PC-9 (cell line): Measurements from ENCODE around the gene NMRAL1. TPM values are rescaled to one million over a fixed set of nuclear protein-coding genes. Genes with fewer than 3 reads are reported as not detected.

Source experiments
- BruUV-seq: library from RNA; stranded (reverse); fragments of 400-500 nt; replicated peaks from 2 replicates; lab custom pipeline; 2021; lab: Mats Ljungman, UMichigan
- CTCF ChIA-PET: fragments of 300-600 bp; sonication (Branson Sonifier 250); formaldehyde crosslinking; loops from one replicate; lab custom pipeline; 2022; ENCODE audit warnings: antibody characterized with exemption; lab: Charles Lee
- POLR2A ChIA-PET: fragments of 300-600 bp; sonication (Branson Sonifier 250); formaldehyde crosslinking; loops from one replicate; lab custom pipeline; 2022; ENCODE audit warnings: antibody characterized with exemption; ENCODE audit not compliant: unreplicated experiment; lab: Charles Lee
- DNase-seq, 2 experiments: peaks; one replicate each; pipeline versions ENCODE4 v3.0.0 to v3.0.0-alpha.2; 2015 to 2022; ENCODE audit warnings: mixed read lengths in 1 of 2
- H2AFZ ChIP-seq: fragments of 200-600 bp; sonication (generic); 2 replicates; pipeline ENCODE4 v1.8.1; 2017; ENCODE audit warnings: antibody characterized with exemption
- H3F3A ChIP-seq: fragments of 200-600 bp; sonication (generic); 2 replicates; pipeline ENCODE4 v1.8.1; 2017; ENCODE audit warnings: antibody characterized with exemption, mild to moderate bottlenecking, low read depth; ENCODE audit not compliant: insufficient read depth
- H3K27ac ChIP-seq: fragments of 200-600 bp; sonication (generic); 2 replicates; pipeline ENCODE4 v1.6.1; 2016; ENCODE audit warnings: mixed run types
- H3K27me3 ChIP-seq: fragments of 200-600 bp; sonication (generic); 2 replicates; pipeline ENCODE4 v1.6.1; 2016; ENCODE audit warnings: low read depth, mixed run types; ENCODE audit not compliant: insufficient read depth
- H3K36me3 ChIP-seq: fragments of 200-600 bp; sonication (generic); 2 replicates; pipeline ENCODE4 v1.6.1; 2016; ENCODE audit warnings: low read depth, mixed run types
- H3K4me1 ChIP-seq: fragments of 200-600 bp; sonication (generic); replicated peaks from 2 replicates; pipeline ENCODE4 v1.6.1; 2016; ENCODE audit warnings: mixed run types; ENCODE audit not compliant: insufficient read depth
- H3K4me2 ChIP-seq: fragments of 200-600 bp; sonication (generic); 2 replicates; pipeline ENCODE4 v1.6.1; 2017; ENCODE audit warnings: mixed run types
- H3K4me3 ChIP-seq: fragments of 200-600 bp; sonication (generic); 2 replicates; pipeline ENCODE4 v1.6.1; 2016; ENCODE audit warnings: mixed run types
- H3K79me2 ChIP-seq: fragments of 200-600 bp; sonication (generic); 2 replicates; pipeline ENCODE4 v1.6.1; 2017; ENCODE audit warnings: low read depth, mixed run types
- H3K9me2 ChIP-seq: fragments of 200-600 bp; sonication (generic); 2 replicates; pipeline ENCODE4 v1.8.1; 2017; ENCODE audit warnings: mild to moderate bottlenecking; ENCODE audit not compliant: insufficient read depth
- H3K9me3 ChIP-seq: fragments of 200-600 bp; sonication (generic); 2 replicates; pipeline ENCODE4 v1.8.1; 2016; ENCODE audit warnings: low read depth; ENCODE audit not compliant: insufficient read depth
- H4K20me1 ChIP-seq: fragments of 200-600 bp; sonication (generic); 2 replicates; pipeline ENCODE4 v1.8.1; 2017; ENCODE audit not compliant: insufficient read depth
- EZH2 ChIP-seq: fragments of 200-600 bp; sonication (generic); IDR thresholded peaks from 2 replicates; pipeline ENCODE4 v1.8.0; 2017; ENCODE audit warnings: antibody characterized with exemption, low read depth
- intact Hi-C: fragments of 100-400 bp; cut with micrococcal nuclease; formaldehyde crosslinking; loops from one replicate; pipeline ENCODE4 v1.10.0; 2022; ENCODE audit not compliant: unreplicated experiment
- total RNA-seq: library from RNA; stranded (reverse); gene quantifications from 2 replicates; pipeline ENCODE4 v1.2.3, GENCODE V29; 2021
- TF ChIP-seq, protein P1 (sequence below): fragments of 200-600 bp; sonication (generic); conservative IDR thresholded peaks from 2 replicates; pipeline ENCODE4 v1.6.1; 2017; ENCODE audit warnings: mixed run types, antibody characterized with exemption, mild to moderate bottlenecking, moderate library complexity

The NMRAL1 gene
- total RNA-seq, 1 experiment from 2014 or later = 118 TPM

DNA sequence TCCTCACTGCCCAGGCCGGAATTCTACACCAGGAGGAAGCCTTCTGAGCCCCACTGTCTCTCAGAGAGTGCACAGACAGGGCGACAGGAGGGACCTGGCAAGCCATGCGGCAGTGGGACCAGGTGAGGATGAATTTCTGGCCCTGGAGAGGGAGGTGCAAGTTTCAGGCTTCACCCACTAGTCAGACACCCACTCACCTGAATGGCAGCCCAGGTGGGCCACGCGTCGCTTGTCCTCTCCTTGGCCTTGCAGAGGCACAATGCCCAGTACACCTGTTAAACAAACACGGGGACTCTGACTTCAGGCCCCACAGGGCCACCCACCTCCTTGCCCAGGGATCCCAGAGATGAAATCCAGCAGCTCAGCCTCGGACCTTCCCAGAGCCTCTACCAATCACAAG, 62.3 kb downstream of the NMRAL1 start:
- H3K79me2 ChIP-seq = peaks cover 22% of the 10 kb centered on the region
- BruUV-seq = no TSS peak
- H3K9me2 ChIP-seq = no peaks in the 10 kb centered on the region
- peaks cover 9% of the 10 kb centered on the region; the same call in 1 of the 2 replicates for H4K20me1 ChIP-seq
- H3K36me3 ChIP-seq = no peaks in the 10 kb centered on the region
- no peak for DNase-seq
- no peaks in the 10 kb centered on the region for H3K9me3 ChIP-seq
- intact Hi-C loops = loop anchor here (10.0 kb wide), 1 partner anchor 203 kb away; the partner anchor contains the start of gene UBALD1
- H3F3A ChIP-seq = peaks cover 12% of the 10 kb centered on the region; the same call in 1 of the 2 replicates
- no peaks in the 10 kb centered on the region for H3K27me3 ChIP-seq
- peaks cover 7% of the 10 kb centered on the region for H3K4me1 ChIP-seq
- ChIA-PET CTCF (no interaction called here), POLR2A (no interaction called here)
- H3K27ac ChIP-seq = no peak overlapping the region
- no peak overlapping the region for H3K4me2 ChIP-seq
- no peak overlapping the region for H2AFZ ChIP-seq
- TF ChIP-seq, protein P1, sequence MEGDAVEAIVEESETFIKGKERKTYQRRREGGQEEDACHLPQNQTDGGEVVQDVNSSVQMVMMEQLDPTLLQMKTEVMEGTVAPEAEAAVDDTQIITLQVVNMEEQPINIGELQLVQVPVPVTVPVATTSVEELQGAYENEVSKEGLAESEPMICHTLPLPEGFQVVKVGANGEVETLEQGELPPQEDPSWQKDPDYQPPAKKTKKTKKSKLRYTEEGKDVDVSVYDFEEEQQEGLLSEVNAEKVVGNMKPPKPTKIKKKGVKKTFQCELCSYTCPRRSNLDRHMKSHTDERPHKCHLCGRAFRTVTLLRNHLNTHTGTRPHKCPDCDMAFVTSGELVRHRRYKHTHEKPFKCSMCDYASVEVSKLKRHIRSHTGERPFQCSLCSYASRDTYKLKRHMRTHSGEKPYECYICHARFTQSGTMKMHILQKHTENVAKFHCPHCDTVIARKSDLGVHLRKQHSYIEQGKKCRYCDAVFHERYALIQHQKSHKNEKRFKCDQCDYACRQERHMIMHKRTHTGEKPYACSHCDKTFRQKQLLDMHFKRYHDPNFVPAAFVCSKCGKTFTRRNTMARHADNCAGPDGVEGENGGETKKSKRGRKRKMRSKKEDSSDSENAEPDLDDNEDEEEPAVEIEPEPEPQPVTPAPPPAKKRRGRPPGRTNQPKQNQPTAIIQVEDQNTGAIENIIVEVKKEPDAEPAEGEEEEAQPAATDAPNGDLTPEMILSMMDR = no peak
- TF ChIP-seq EZH2 = no peak
- no peak overlapping the region for H3K4me3 ChIP-seq

Other genes starting within 250 kb of the NMRAL1 start
- not detected in 2 replicates for gene SRL, start 232.5 kb downstream of the NMRAL1 start, total RNA-seq
- 25.0 and 34.8 TPM in 2 replicates for gene TFAP4, start 201.6 kb downstream of the NMRAL1 start, total RNA-seq
- 44.2 and 48.3 TPM in 2 replicates for gene GLIS2, start 158.6 kb downstream of the NMRAL1 start, total RNA-seq
- 95.9 and 110 TPM in 2 replicates for gene PAM16, start 123.3 kb downstream of the NMRAL1 start, total RNA-seq
- 45.3 and 49.8 TPM in 2 replicates for gene VASN, start 102.8 kb downstream of the NMRAL1 start, total RNA-seq
- 42.1 and 55.4 TPM in 2 replicates for gene CORO7, start 58.0 kb downstream of the NMRAL1 start, total RNA-seq
- 58.9 and 66.5 TPM in 2 replicates for gene DNAJA3, start 48.8 kb downstream of the NMRAL1 start, total RNA-seq
- 68.1 and 69.5 TPM in 2 replicates for gene HMOX2, start 1.8 kb upstream of the NMRAL1 start, total RNA-seq
- 10.7 and 18.4 TPM in 2 replicates for gene CDIP1, start 64.1 kb upstream of the NMRAL1 start, total RNA-seq
- 0.13 and 0.15 TPM in 2 replicates for gene C16orf96, start 81.7 kb upstream of the NMRAL1 start, total RNA-seq
- gene UBALD1, start 140.3 kb upstream of the NMRAL1 start, total RNA-seq = 58.4 and 68.7 TPM in 2 replicates
- gene MGRN1, start 150.2 kb upstream of the NMRAL1 start, total RNA-seq = 67.9 and 70.4 TPM in 2 replicates
- gene NUDT16L1, start 218.9 kb upstream of the NMRAL1 start, total RNA-seq = 25.7 and 37.5 TPM in 2 replicates